SU-DHL-6 (cell line): ENCODE results near the gene IQCM.

ENCODE experiments used
- CTCF ChIP-seq: fragments of 200-600 bp; sonication (generic); IDR thresholded peaks from one replicate; pipeline ENCODE4 v1.5.1; 2017; ENCODE audit warnings: antibody characterized with exemption, mild to moderate bottlenecking, low read length, moderate library complexity; ENCODE audit not compliant: insufficient read depth, poor library complexity, severe bottlenecking
- EZH2phosphoT487 ChIP-seq: fragments of 200-600 bp; sonication (generic), shearing (Covaris generic); conservative IDR thresholded peaks from 2 replicates; pipeline ENCODE4 v1.6.1; 2018; ENCODE audit warnings: mild to moderate bottlenecking, antibody characterized with exemption, low read length, moderate library complexity, mixed read lengths

DNA sequence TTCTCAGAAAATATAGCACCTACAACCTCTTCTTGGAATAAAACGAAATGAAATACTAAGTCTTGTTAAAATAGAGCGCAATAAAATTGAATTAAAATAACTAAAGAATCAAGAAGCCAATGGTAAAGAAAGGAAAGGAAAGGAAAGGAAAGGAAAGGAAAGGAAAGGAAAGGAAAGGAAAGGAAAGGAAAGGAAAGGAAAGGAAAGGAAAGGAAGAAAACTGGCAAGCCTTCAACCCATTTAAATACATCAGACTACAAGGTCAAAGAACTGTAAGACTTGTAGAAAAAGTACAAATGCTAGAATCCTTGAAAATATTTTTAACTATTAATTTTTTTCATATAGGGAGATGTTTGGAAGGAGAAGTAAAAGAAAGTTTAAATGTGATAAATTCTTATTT lies 372.1 kb downstream of the IQCM start:
- TF ChIP-seq CTCF (no peak), EZH2phosphoT487 (no peak)
